IPS-18c (cell line): ENCODE results near the gene ERP27.

Source experiments
- H3K4me3 ChIP-seq: 2 replicates; pipeline ENCODE4 v1.7.0; 2013; ENCODE audit warnings: low read depth, mild to moderate bottlenecking, low read length, moderate library complexity; ENCODE audit not compliant: insufficient read depth
- H3K9me3 ChIP-seq: one replicate; pipeline ENCODE4 v1.6.1; 2013; ENCODE audit warnings: mild to moderate bottlenecking, low read length, moderate library complexity; ENCODE audit not compliant: control insufficient read depth, insufficient read depth

ERP27 gene

GRCh38 chr12:14950421-14950820 is 12.1 kb upstream of the ERP27 start:
- no peaks in the 10 kb centered on the region for H3K9me3 ChIP-seq
- no peak overlapping the region for H3K4me3 ChIP-seq

GRCh38 chr12:14949631-14950030 is 11.3 kb upstream of the ERP27 start:
- Histone ChIP-seq H3K9me3 (no peaks in the 10 kb centered on the region), H3K4me3 (no peak overlapping the region)

- Histone ChIP-seq H3K4me3 (no peak overlapping the region), H3K9me3 (no peaks in the 10 kb centered on the region)
Observed at GRCh38 chr12:14948672-14949071, 10.3 kb upstream of the ERP27 start.

- no peak overlapping the region for H3K4me3 ChIP-seq
Observed at GRCh38 chr12:14946861-14947260, 8.5 kb upstream of the ERP27 start.

GRCh38 chr12:14946162-14946561 is 7.8 kb upstream of the ERP27 start:
- no peak overlapping the region for H3K4me3 ChIP-seq

More at GRCh38 chr12:14946861-14947260, 8.5 kb upstream of the ERP27 start:
- no peaks in the 10 kb centered on the region for H3K9me3 ChIP-seq

GRCh38 chr12:14942196-14942931 is 4.0 kb upstream of the ERP27 start:
- Histone ChIP-seq H3K4me3 (no peak overlapping the region), H3K9me3 (no peaks in the 10 kb centered on the region)

More at GRCh38 chr12:14946162-14946561, 7.8 kb upstream of the ERP27 start:
- no peaks in the 10 kb centered on the region for H3K9me3 ChIP-seq

- no peaks in the 10 kb centered on the region for H3K9me3 ChIP-seq
- H3K4me3 ChIP-seq: no peak overlapping the region
Observed at GRCh38 chr12:14941369-14941768, 3.0 kb upstream of the ERP27 start.

GRCh38 chr12:14937689-14938088 is 648 bp downstream of the ERP27 start:
- no peak overlapping the region for H3K4me3 ChIP-seq
- no peaks in the 10 kb centered on the region for H3K9me3 ChIP-seq

- Histone ChIP-seq H3K9me3 (no peaks in the 10 kb centered on the region), H3K4me3 (no peak overlapping the region)
Observed at GRCh38 chr12:14937014-14937413, 1.3 kb downstream of the ERP27 start.

- no peak overlapping the region for H3K4me3 ChIP-seq
- H3K9me3 ChIP-seq: no peaks in the 10 kb centered on the region
Observed at GRCh38 chr12:14936224-14936861, 2.0 kb downstream of the ERP27 start.

- H3K4me3 ChIP-seq: no peak overlapping the region
Observed at GRCh38 chr12:14935031-14935430, 3.3 kb downstream of the ERP27 start.

GRCh38 chr12:14934511-14934910 is 3.8 kb downstream of the ERP27 start:
- Histone ChIP-seq H3K9me3 (no peaks in the 10 kb centered on the region), H3K4me3 (no peak overlapping the region)

More at GRCh38 chr12:14935031-14935430, 3.3 kb downstream of the ERP27 start:
- no peaks in the 10 kb centered on the region for H3K9me3 ChIP-seq

- Histone ChIP-seq H3K4me3 (no peak overlapping the region), H3K9me3 (no peaks in the 10 kb centered on the region)
Observed at GRCh38 chr12:14931791-14932560, 6.4 kb downstream of the ERP27 start.

- no peak overlapping the region for H3K4me3 ChIP-seq
- no peaks in the 10 kb centered on the region for H3K9me3 ChIP-seq
Observed at GRCh38 chr12:14931359-14931758, 7.0 kb downstream of the ERP27 start.

GRCh38 chr12:14930299-14930698 is 8.0 kb downstream of the ERP27 start:
- Histone ChIP-seq H3K9me3 (no peaks in the 10 kb centered on the region), H3K4me3 (no peak overlapping the region)

GRCh38 chr12:14928931-14929330 is 9.4 kb downstream of the ERP27 start:
- H3K9me3 ChIP-seq: no peaks in the 10 kb centered on the region
- no peak overlapping the region for H3K4me3 ChIP-seq

- no peak overlapping the region for H3K4me3 ChIP-seq
- H3K9me3 ChIP-seq: no peaks in the 10 kb centered on the region
Observed at GRCh38 chr12:14927267-14927666, 11.1 kb downstream of the ERP27 start.

- Histone ChIP-seq H3K4me3 (no peak overlapping the region), H3K9me3 (no peaks in the 10 kb centered on the region)
Observed at GRCh38 chr12:14924541-14924940, 13.8 kb downstream of the ERP27 start.
